SU-DHL-6 (cell line): ENCODE measurements around the gene RBCK1.

Experiments used
- H2AFZ ChIP-seq: fragments of 200-600 bp; sonication (generic); 2 replicates; pipeline ENCODE4 v1.6.1; 2014; ENCODE audit warnings: low read depth, mild to moderate bottlenecking, moderate library complexity, mixed read lengths, antibody characterized with exemption, low read length; ENCODE audit not compliant: severe bottlenecking
- H3F3A ChIP-seq: fragments of 200-600 bp; shearing (Covaris generic); 2 replicates; pipeline ENCODE4 v1.6.0; 2016; ENCODE audit warnings: antibody characterized with exemption, mild to moderate bottlenecking; ENCODE audit not compliant: insufficient read depth
- H3K27ac ChIP-seq: fragments of 200-600 bp; sonication (generic); 2 replicates; pipeline ENCODE4 v1.5.1; 2016; ENCODE audit warnings: low read depth, mild to moderate bottlenecking, low read length, moderate library complexity, mixed read lengths
- H3K27me3 ChIP-seq: fragments of 200-600 bp; sonication (generic), shearing (Covaris generic); 2 replicates; pipeline ENCODE4 v1.6.0; 2014; ENCODE audit warnings: mild to moderate bottlenecking, low read length
- H3K36me3 ChIP-seq: fragments of 200-600 bp; sonication (generic); 2 replicates; pipeline ENCODE4 v1.6.1; 2014; ENCODE audit warnings: mild to moderate bottlenecking, low read length, mixed read lengths
- H3K4me2 ChIP-seq: fragments of 300-600, 200-600 bp; shearing (Covaris generic), sonication (generic); 2 replicates; pipeline ENCODE4 v1.6.0; 2014; ENCODE audit warnings: low read length, low read depth, mild to moderate bottlenecking; ENCODE audit not compliant: poor library complexity, severe bottlenecking
- H3K4me3 ChIP-seq: fragments of 200-600 bp; sonication (generic); 2 replicates; pipeline ENCODE4 v1.5.1; 2014; ENCODE audit warnings: antibody characterized with exemption, low read length, mild to moderate bottlenecking, mixed read lengths; ENCODE audit not compliant: insufficient read depth, poor library complexity, severe bottlenecking
- H3K79me2 ChIP-seq: fragments of 200-600 bp; sonication (generic); 2 replicates; pipeline ENCODE4 v1.6.1; 2014; ENCODE audit warnings: mild to moderate bottlenecking, low read length, moderate library complexity; ENCODE audit not compliant: insufficient read depth
- H3K9ac ChIP-seq: fragments of 200-600 bp; sonication (generic); 2 replicates; pipeline ENCODE4 v1.7.0; 2014; ENCODE audit warnings: mild to moderate bottlenecking, low read length
- H3K9me2 ChIP-seq: fragments of 200-600 bp; sonication (generic); replicated peaks from 2 replicates; pipeline ENCODE4 v1.6.1; 2014; ENCODE audit warnings: low read length; ENCODE audit not compliant: insufficient read depth
- H3K9me3 ChIP-seq: fragments of 200-600 bp; sonication (generic); 2 replicates; pipeline ENCODE4 v1.6.1; 2014; ENCODE audit warnings: low read length, mixed read lengths; ENCODE audit not compliant: insufficient read depth
- H4K20me1 ChIP-seq: fragments of 200-600 bp; sonication (generic); 2 replicates; pipeline ENCODE4 v1.6.1; 2014; ENCODE audit warnings: low read depth, mild to moderate bottlenecking, antibody characterized with exemption, low read length, moderate library complexity, mixed read lengths
- CTCF ChIP-seq: fragments of 200-600 bp; sonication (generic); IDR thresholded peaks from one replicate; pipeline ENCODE4 v1.5.1; 2017; ENCODE audit warnings: antibody characterized with exemption, mild to moderate bottlenecking, low read length, moderate library complexity; ENCODE audit not compliant: insufficient read depth, poor library complexity, severe bottlenecking
- EZH2phosphoT487 ChIP-seq: fragments of 200-600 bp; sonication (generic), shearing (Covaris generic); conservative IDR thresholded peaks from 2 replicates; pipeline ENCODE4 v1.6.1; 2018; ENCODE audit warnings: mild to moderate bottlenecking, antibody characterized with exemption, low read length, moderate library complexity, mixed read lengths

The RBCK1 gene

GRCh38 chr20:434661-435419 lies 26.7 kb downstream of the RBCK1 start:
- H4K20me1 ChIP-seq = no peaks in the 10 kb centered on the region
- no peak overlapping the region for H3K9ac ChIP-seq
- H3K79me2 ChIP-seq = no peaks in the 10 kb centered on the region
- no peak overlapping the region for H2AFZ ChIP-seq
- H3K27me3 ChIP-seq = no peaks in the 10 kb centered on the region
- H3K9me3 ChIP-seq = no peaks in the 10 kb centered on the region
- H3K36me3 ChIP-seq = peaks cover 4% of the 10 kb centered on the region; the same call in 1 of the 2 replicates
- H3K27ac ChIP-seq = no peak overlapping the region
- no peak overlapping the region for H3K4me2 ChIP-seq
- no peaks in the 10 kb centered on the region for H3K9me2 ChIP-seq
- TF ChIP-seq EZH2phosphoT487 (no peak), CTCF (no peak)
- no peaks in the 10 kb centered on the region for H3F3A ChIP-seq
- H3K4me3 ChIP-seq = no peak overlapping the region

- Histone ChIP-seq H2AFZ (no peak overlapping the region), H3K27me3 (no peaks in the 10 kb centered on the region), H3K4me3 (no peak overlapping the region), H3F3A (no peaks in the 10 kb centered on the region), H3K9ac (no peak overlapping the region), H4K20me1 (no peaks in the 10 kb centered on the region), H3K79me2 (no peaks in the 10 kb centered on the region), H3K9me2 (no peaks in the 10 kb centered on the region), H3K27ac (no peak overlapping the region), H3K36me3 (peaks cover 4% of the 10 kb centered on the region; the same call in 1 of the 2 replicates), H3K9me3 (no peaks in the 10 kb centered on the region), H3K4me2 (no peak overlapping the region)
- no peak for TF ChIP-seq EZH2phosphoT487
- no peak for TF ChIP-seq CTCF
Measured at GRCh38 chr20:435558-435957, 27.5 kb downstream of the RBCK1 start.

GRCh38 chr20:436476-436875 lies 28.4 kb downstream of the RBCK1 start:
- Histone ChIP-seq H3K36me3 (peaks cover 8% of the 10 kb centered on the region; the same call in 1 of the 2 replicates), H3K9me2 (no peaks in the 10 kb centered on the region), H3K27ac (no peak overlapping the region), H3K4me2 (no peak overlapping the region), H3K9me3 (no peaks in the 10 kb centered on the region), H4K20me1 (no peaks in the 10 kb centered on the region), H2AFZ (no peak overlapping the region), H3K4me3 (no peak overlapping the region), H3F3A (no peaks in the 10 kb centered on the region), H3K9ac (no peak overlapping the region), H3K27me3 (no peaks in the 10 kb centered on the region), H3K79me2 (no peaks in the 10 kb centered on the region)
- TF ChIP-seq CTCF (no peak), EZH2phosphoT487 (no peak)
